ENCODE measurements around the gene CDKN2C.

DNA sequence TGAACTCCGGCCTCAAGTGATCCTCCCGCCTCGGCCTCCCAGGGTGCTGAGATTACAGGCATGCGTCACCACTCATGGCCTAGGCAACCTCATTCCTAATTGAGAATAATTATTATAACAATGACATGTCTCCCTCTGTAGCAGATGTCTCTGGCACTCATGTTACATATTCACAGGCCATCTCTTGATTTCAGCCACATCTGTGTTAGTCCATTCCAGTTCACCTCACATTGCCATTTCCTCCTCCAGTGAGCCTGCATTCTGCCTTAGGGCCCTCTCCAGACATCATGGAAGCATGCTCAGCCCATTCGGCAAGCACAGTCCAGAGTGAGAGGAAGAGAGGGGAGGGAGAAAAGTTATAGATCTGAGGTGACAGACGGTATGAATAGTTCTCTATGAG, 32.5 kb downstream of the CDKN2C start:
- TF ChIP-seq, protein P1, sequence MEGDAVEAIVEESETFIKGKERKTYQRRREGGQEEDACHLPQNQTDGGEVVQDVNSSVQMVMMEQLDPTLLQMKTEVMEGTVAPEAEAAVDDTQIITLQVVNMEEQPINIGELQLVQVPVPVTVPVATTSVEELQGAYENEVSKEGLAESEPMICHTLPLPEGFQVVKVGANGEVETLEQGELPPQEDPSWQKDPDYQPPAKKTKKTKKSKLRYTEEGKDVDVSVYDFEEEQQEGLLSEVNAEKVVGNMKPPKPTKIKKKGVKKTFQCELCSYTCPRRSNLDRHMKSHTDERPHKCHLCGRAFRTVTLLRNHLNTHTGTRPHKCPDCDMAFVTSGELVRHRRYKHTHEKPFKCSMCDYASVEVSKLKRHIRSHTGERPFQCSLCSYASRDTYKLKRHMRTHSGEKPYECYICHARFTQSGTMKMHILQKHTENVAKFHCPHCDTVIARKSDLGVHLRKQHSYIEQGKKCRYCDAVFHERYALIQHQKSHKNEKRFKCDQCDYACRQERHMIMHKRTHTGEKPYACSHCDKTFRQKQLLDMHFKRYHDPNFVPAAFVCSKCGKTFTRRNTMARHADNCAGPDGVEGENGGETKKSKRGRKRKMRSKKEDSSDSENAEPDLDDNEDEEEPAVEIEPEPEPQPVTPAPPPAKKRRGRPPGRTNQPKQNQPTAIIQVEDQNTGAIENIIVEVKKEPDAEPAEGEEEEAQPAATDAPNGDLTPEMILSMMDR (conservative IDR thresholded peaks at IDR 0.05; ENCODE audit: low read depth, low read length): no peak
- no peak for TF ChIP-seq EZH2phosphoT487 (IDR thresholded peaks at IDR 0.05; ENCODE audit: borderline replicate concordance, low read length)
